GM19372 (cell line): ENCODE measurements around the gene KAT8.

ENCODE experiments used
- ATAC-seq: cut with Tn5 transposase; IDR thresholded peaks from one replicate; pipeline ENCODE4 v1.9.1; 2021; ENCODE audit warnings: mild to moderate bottlenecking, low read depth, moderate library complexity; ENCODE audit not compliant: unreplicated experiment

KAT8 gene

DNA sequence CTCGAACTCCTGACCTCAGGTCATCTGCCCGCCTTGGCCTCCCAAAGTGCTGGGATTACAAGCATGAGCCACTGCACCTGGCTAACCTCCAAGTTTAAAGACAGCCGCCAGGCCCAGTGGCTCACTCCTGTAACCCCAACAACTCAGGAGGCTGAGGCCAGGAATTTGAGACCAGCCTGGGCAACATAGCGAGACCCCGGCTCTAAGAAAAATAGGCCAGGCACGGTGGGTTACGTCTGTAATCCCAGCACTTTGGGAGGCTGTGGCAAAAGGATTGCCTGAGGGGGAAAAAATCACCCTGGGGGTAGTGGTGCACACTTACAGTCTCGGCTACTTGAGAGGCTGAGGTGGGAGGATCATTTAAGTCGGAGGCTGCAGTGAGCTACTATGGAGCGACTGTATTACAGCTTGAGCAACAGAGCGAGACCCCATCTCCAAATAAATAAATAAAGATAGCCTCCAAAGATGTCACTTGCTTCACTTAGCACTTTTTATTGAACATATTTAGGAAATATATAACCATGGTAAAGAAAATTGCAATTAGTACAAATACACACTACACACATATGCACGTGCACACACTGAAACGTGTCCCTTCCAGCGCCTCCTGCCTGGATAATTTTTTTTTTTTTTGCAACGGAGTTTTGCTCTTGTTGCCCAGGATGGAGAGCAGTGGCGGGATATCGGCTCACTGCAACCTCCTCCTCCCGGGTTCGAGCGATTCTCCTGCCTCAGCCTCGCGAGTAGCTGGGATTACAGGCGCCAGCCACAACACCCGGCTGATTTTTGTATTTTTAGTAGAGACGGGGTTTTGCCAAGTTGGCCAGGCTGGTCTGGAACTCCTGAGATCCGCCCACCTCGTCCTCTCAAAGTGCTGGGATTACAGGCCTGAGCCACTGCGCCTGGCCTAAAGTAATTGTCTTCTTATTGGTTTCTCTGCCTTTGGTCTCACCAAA, 10.7 kb upstream of the KAT8 start:
- ATAC-seq, result no peak

DNA sequence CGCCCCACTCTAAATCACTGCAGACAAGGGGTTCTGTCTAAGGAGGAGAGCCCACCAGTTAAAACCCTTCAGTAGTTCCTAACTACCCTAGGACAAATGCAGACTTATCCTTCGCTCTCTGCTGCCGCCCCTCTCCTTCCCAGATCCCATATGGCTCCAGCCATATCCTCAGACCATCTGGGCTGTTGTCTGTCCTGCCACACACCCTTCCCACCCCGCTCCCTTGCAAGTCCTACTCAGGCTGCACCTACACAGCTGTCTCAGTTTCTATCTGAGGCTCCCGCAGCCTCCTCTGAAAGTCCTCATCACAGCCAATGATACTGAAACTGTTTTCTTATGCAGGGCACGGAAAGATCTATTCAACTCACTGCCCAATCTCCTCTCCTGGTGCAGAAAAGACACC, 10.0 kb upstream of the KAT8 start:
- peak; percentile 44 for ATAC-seq

DNA sequence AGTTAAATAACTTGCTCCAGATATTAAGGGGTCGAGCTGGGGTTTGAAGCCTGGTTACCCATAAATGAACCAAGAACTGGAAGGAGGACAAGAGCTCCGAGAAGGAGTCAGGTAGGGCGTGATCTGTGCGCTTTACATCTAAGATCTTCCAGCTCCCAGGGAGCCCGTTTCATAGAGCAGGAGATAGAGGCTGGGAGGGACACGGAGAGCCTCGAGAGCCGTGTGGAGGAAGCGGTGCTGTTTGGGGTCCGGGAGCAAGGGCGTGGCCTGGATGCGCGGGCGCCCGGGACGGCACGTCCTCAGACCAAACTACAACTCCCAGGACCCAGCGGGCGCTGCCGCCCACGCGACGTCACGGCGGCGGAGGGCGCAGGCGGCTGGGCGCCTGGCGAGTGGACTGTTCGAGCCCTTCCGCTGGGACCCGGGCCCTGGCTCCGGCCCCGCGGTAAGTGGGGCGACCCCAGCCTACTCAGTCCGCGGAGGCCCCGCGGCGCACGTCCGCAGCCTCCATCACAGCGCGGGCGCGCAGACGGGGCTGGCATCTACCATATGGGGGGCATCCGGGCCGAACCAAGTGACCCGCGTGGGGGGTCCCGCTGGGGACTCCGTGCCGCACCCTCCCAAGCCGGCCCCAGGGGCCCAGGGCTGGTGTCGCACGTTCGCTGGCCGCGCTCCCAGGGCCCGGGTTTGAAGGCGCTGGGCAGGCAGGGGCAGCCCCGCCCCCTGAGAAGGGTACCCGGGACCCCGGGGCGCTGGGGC, 9.2 kb upstream of the KAT8 start, which contains the start of gene BCKDK:
Gene BCKDK, plus strand, starts transcription at position 352 of the 759 bp plus-strand sequence. CDS start 838 bp downstream, outside the sequence.
- ATAC-seq, result peak; percentile 80

DNA sequence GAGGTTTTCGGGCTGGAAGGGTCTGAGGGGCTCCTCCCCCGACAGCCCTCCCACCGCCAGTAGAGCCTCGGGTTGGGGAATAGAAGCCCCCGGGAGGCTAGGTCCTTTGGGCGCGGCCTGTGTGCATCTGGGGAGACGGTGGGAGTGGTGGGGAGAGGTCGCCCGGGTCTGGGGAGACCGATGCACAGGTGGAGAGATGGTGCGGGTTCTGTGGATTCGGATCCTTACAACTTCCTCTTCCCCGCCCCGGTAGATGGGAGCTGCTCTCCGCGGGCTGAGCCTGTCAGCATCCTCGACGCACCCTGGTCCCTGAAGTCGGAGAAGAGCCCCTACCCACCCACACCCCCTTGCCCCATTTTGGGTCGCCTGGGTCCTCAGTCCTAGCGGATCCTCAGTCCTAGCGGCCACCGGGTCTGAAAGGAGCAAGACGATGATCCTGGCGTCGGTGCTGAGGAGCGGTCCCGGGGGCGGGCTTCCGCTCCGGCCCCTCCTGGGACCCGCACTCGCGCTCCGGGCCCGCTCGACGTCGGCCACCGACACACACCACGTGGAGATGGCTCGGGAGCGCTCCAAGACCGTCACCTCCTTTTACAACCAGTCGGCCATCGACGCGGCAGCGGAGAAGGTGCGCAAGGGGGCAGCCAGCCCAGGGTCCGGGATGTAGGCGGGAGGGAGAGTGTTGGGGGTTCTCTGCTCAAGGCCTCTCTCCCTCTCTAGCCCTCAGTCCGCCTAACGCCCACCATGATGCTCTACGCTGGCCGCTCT, 8.5 kb upstream of the KAT8 start:
- ATAC-seq, result no peak

DNA sequence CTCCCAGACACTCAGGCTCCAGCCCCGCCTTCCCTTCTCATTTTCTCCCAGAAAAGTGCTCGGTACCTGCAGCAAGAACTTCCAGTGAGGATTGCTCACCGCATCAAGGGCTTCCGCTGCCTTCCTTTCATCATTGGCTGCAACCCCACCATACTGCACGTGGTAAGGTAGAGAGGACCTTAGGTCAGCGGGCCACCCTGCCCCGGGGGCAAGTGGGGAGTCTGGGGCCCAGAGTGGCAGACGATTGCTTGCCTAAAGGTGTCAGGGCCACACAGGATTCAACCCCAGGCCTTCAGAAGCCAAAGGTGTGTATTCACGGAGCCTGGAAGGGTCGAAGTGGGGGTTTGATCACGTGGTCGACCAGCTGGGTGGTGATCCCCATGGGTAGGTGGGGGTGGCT, 7.8 kb upstream of the KAT8 start:
- ATAC-seq, result no peak

DNA sequence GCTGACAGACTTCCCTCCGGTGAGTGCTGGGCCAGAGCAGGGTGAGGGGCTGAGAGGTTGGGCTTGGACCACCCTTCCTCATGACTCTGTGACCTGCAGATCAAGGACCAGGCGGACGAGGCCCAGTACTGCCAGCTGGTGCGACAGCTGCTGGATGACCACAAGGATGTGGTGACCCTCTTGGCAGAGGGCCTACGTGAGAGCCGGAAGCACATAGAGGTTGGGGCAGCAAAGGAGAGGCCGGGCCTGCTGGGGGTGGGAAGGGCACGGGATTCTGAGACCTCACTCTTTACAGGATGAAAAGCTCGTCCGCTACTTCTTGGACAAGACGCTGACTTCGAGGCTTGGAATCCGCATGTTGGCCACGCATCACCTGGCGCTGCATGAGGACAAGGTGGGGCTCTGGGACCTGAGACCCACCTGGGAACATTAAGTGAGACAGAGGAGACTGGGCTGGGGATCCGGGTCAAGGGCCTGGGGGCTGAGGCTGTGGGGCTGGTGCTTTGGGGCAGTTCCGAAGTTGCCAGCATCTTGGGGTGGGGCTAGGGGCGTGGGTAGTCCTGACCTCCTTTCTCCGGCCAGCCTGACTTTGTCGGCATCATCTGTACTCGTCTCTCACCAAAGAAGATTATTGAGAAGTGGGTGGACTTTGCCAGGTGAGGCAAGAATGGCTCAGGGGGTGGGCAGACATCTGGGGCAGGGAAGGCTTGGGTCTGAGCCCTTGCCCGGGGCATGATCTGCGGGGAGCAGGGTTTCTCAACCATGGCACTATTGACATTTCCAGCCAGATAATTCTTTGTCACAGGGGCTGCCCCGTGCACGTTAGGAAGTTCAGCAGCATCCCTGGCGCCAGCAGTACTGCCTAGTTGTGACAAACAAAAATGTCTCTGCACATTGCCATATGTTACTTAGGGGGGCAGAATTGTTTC, 7.1 kb upstream of the KAT8 start:
- no peak for ATAC-seq

DNA sequence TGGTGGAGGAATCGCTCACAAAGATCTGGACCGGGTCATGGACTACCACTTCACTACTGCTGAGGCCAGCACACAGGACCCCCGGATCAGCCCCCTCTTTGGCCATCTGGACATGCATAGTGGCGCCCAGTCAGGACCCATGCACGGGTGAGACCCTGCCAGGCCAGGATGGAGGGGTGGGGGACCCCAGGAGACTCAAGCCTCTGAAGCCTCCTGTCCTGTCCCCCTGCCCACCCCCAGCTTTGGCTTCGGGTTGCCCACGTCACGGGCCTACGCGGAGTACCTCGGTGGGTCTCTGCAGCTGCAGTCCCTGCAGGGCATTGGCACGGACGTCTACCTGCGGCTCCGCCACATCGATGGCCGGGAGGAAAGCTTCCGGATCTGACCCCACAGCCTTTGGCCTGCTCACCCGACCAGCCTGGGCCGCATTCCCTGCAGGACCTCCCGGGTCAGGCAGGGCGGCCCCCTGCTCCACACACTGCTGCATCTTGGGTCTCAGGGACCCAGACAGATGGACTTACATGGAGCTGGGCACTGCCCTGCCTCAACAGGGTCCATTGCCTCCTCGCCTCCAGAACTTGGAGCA, 5.5 kb upstream of the KAT8 start:
- ATAC-seq, result no peak

DNA sequence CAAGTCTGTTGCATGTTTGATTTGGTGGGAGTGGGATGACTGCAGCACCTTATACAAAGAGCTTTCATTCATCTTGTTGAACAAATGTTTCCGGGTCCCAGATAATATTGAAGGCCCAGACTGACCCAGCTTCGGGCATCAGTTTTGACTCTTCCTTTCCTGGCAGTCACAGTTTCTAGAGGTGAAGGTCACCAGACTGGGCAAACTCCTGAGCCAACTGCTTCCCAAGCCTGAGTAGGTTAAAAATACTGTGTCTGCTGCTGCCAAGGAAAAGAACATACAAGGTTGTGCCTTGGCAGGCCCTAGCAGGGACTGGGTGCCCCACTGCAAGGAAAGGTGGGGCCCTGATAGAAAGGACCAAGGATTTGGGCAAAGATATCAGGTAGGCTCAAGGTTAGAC, 4.8 kb upstream of the KAT8 start:
- no peak for ATAC-seq

DNA sequence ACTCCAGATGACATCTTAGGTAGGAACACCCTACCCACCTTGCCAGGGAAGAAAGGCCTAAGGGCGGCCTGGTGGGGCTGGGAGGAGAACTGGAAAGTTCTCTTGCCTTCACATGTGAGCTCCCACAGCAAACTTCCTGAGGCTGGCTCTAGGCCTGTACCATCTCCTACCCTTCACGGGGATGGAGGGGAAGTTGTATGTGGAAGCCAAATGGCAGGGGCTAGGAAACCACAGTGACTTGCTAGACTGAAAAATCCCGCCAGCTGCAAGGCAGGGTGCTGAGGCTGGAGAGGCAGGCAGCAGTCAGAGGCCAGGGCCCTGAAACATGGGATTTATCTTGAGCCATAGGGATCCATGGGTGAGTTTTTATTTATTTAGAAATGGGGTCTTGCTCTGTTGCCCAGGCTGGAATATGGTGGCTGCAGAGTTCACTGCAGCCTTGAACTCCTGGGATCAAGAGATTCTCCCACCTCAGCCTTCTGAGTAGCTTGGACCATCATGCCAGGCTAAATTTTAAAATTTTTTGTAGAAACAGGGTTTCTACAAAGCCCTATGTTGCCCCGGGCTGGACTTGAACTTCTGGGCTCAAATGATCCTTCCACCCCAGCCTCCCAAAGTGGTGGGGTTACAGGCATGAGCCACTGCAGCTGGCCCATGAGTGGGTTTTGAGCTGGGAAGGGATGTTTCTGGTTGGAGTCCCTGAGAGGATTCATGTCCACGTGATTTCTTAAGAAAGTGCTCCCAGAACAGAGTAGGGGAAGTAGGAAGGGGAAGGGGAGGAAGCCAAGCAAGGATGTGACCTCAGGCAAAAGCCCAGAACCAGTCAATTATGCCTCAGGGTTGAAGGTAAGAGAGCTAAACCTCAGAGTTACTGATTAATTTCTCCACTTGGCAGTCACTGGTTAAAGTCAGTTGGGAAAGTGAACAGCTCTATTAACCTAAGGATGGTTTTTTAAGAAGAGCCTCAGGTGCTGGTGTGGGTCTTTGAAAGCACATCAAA, 4.0 kb upstream of the KAT8 start:
- no peak for ATAC-seq

DNA sequence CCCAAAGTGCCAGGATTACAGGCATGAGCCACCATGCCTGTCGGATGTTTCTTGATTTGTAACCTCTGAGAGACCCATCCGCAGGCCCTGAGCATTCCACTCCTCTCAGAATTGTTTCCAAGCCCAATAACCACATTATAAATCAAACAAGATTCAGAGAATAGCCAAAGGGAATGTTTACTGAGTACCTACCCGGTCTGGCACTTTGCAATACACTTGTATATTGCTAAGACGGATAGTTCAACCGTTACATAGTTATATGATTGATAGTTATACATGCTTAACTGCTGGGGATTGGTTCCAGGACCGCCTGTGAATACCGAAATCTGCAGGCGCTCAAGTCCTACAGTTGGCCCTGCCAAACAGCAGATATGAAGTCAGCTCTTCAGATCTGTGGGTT, 3.0 kb upstream of the KAT8 start:
- no peak for ATAC-seq

DNA sequence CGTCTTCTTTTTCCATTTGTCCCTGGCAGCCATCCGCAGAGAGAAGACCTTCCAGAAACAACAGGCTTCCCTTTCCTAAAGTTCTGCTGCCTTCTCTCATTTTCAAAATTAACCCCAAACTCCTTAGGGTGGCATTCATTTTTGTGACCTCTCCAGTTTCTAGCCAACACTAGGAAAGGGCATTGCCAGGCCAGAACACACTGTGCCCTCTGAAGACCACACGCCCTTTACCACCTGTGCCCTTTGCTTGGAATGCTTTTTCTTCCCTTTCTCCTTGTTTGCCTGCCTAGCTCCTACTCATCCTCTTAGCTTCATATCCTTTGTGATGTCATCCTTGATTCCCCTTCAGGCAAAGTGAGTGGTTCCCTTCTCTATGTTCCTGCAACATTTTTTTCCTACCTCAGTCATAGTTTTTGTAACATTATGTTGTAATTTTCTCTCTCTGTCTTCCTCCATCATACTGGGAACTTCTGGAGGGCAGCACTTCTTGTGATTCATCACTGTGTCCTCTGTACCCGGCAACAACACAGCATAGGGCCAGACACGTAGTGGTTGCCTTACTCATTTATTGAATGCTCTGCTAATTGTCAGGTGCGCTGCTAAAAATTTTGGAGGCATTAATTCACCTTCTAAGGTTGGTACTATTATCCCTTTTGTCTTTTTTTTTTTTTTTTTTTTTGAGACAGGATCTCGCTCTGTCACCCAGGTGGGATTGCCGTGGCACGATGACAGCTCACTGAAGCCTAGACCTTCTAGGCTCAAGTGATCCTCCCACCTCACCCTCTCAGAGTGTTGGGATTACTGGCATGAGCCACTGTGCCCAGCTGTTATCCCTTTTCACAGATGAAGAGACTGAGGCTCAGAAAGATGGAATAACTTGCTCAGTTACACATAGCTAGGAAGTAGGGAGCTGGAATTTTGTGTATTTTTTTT, 1.0 kb downstream of the KAT8 start:
- no peak for ATAC-seq

DNA sequence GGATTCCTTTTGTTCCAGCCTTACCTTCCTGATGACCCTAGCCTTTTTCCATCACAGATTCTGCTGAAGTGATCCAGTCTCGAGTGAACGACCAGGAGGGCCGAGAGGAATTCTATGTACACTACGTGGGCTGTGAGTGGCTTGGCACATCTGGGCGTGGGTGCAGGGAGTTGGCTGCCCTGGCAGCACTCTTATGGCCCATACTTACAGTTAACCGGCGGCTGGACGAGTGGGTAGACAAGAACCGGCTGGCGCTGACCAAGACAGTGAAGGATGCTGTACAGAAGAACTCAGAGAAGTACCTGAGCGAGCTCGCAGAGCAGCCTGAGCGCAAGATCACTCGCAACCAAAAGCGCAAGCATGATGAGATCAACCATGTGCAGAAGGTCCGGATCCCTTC, 2.7 kb downstream of the KAT8 start:
- ATAC-seq, result no peak

DNA sequence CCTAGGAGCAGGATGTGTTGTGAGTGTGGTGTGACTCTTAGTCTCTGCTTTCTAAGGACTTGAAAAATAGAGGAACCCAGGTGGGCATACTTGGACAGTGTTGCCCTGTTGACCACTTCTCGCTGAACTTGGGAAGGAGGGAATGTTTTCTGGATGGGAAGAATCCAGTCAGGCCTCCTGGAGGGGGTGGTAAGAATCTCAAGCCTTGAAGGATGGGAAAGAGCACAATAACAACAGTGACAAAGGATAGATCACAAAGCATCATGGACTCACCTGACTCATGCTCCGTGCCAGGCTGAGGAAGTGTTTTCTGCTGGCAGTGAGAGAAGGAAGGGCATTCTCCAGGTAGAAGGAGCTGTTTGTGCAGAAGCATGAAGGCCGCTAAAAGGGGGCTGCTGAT, 8.4 kb downstream of the KAT8 start:
- no peak for ATAC-seq

DNA sequence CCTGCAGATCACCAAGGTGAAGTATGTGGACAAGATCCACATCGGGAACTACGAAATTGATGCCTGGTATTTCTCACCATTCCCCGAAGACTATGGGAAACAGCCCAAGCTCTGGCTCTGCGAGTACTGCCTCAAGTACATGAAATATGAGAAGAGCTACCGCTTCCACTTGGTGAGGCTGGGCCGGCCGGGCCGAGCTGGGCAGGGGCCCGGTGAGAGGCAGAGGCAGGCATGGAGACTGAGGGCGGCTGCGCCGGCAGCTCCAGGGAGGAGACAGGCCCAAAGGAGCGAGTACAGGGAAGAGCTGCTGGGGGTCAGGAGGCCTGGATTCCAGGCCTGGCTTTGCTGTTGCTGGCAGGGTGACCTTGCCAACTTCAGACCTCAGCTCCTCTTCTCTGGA, 9.7 kb downstream of the KAT8 start:
- ATAC-seq, result no peak

DNA sequence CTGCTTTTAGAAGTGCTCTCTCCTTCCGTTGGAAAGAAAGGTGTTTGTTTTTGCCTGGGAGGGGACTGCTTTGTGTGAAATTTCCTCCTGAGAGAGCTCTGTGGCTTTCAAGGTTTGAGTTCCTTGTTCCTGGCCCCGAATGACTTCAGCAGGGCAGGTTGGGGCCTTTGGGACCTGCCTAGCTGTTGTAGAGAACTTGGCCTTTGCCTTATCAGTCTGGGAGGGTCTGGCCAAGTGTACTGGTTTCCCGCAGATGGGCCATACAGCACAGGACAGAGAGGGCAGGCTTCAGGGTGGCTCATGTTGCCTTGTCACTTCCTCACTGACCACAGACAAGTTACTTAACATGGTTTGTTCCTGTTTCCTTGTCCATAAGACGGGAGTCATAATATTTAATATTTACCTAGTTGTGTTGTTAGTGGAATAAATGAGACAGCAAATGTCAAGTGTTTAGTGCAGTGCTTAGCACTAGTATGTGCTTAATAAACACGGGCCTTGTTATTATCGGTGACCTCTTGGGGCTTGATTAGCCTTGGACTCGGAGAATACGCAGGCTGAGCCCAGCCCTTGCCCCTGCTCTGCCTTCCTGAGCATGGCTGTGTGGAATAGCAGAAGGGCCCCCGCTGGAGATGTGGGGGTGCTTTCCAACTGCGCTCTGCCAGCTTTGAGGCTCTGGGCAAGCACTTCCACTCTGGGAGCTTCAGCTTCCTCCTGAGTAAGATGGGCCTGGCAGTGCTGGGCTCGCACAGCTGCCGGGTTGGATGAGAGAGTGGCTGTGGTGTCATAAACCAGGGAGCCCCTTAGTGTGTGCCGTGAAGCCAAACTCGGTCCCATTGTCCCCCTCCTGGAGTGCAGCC, 11.5 kb downstream of the KAT8 start:
- no peak for ATAC-seq
